Suprapubic skin (tissue), 4 donors: ENCODE data around the gene TEX26. TPM values are rescaled to one million over a fixed set of nuclear protein-coding genes. Genes with fewer than 3 reads are reported as not detected.

Experiments
- DNase-seq, 2 donors: peaks; one replicate each; pipeline ENCODE4 v3.0.0-alpha.2; 2019; ENCODE audit warnings: low spot score in 2 of 2
- H3K27ac ChIP-seq: fragments of 200-600 bp; sonication (generic); one replicate; pipeline ENCODE4 v1.5.1; 2019
- H3K27me3 ChIP-seq: fragments of 200-600 bp; sonication (generic); one replicate; pipeline ENCODE4 v1.5.1; 2019
- H3K36me3 ChIP-seq: fragments of 200-600 bp; sonication (generic); one replicate; pipeline ENCODE4 v1.5.1; 2019
- H3K4me1 ChIP-seq: fragments of 200-600 bp; sonication (generic); one replicate; pipeline ENCODE4 v1.5.1; 2019
- H3K4me3 ChIP-seq: fragments of 200-600 bp; sonication (generic); one replicate; pipeline ENCODE4 v1.5.1; 2019; ENCODE audit warnings: mild to moderate bottlenecking
- H3K9me3 ChIP-seq: fragments of 200-600 bp; sonication (generic); one replicate; pipeline ENCODE4 v1.5.1; 2019
- CTCF ChIP-seq, 2 donors: fragments of 200-600 bp in 1 of 2; fragments of 450-650 bp in 1 of 2; sonication (generic) in 1 of 2; IDR thresholded peaks; one replicate each; pipeline ENCODE4 v1.5.1; 2016 to 2019; ENCODE audit warnings: antibody characterized with exemption in 2 of 2, mild to moderate bottlenecking in 1 of 2, moderate library complexity in 1 of 2
- EP300 ChIP-seq: sonication (generic); formaldehyde crosslinking; IDR thresholded peaks from one replicate; pipeline ENCODE4 v1.6.1; 2017; ENCODE audit warnings: antibody characterized with exemption
- POLR2A ChIP-seq, 2 donors: fragments of 450-650 bp; IDR thresholded peaks; one replicate each; pipeline ENCODE4 v1.6.1; 2017; ENCODE audit warnings: antibody characterized with exemption in 2 of 2, mild to moderate bottlenecking in 2 of 2, moderate library complexity in 2 of 2
- POLR2AphosphoS5 ChIP-seq, 3 donors: sonication (generic); formaldehyde crosslinking; IDR thresholded peaks; one replicate each; pipeline ENCODE4 v1.6.1; 2017; ENCODE audit warnings: antibody characterized with exemption in 3 of 3
- WGBS: methylation state at CpG from one replicate; pipeline ENCODE4 v1.1.5; 2018; 5-methylcytosine and 5-hydroxymethylcytosine counted together
- total RNA-seq, 4 donors: library from RNA; depleted of rRNA; stranded (reverse); fragments of >200 nt; gene quantifications; one replicate each; pipeline ENCODE4 v1.1.0, GENCODE V29; 2016

Gene TEX26
- total RNA-seq, 4 donors from 2014 or later = not detected

DNA sequence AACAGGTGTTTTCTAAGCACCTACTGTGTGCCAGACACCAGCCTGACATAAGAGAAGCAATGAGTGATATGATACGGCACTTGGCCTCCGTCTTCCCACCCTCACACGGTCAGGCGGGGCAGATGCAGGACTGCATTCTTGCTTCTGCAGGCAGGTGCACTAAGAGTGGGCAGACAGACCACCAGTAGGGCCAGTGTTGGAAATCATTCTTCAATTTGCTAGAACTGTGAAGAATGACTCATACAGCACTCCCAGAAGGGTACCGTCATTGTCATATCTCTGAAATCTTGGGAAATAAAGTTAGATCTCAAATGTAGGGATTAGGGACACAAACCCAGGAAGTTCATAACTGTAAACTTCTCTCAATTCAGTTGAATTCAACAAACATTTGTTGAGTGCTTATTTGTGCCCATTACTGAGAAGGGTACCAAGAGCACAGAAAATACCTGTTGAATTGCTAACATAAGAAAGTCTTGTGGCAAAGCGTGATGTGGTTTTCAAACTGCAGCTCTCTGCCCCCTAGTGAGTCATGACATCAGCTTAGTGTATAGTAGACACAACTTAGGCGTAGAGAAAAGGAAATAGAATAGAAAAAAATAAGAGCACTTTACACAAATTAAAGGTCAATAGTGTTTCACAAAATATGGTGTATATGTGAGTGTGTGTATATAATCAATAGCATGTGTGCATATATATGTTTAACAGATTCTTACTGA, 76.1 kb downstream of the TEX26 start:
- TF ChIP-seq POLR2A (IDR thresholded peaks at IDR 0.05) (no peak), EP300 (no peak), POLR2AphosphoS5 (IDR thresholded peaks at IDR 0.05) (no peak), CTCF (IDR thresholded peaks at IDR 0.05) (no peak)
- Histone ChIP-seq H3K9me3 (no peaks in the 10 kb centered on the region), H3K27ac (no peak overlapping the region), H3K4me1 (no peaks in the 10 kb centered on the region), H3K36me3 (no peaks in the 10 kb centered on the region), H3K27me3 (no peaks in the 10 kb centered on the region), H3K4me3 (no peak overlapping the region)
- no peak for DNase-seq
- 93% methylated on average over 7 of the region's 7 CpGs for WGBS

DNA sequence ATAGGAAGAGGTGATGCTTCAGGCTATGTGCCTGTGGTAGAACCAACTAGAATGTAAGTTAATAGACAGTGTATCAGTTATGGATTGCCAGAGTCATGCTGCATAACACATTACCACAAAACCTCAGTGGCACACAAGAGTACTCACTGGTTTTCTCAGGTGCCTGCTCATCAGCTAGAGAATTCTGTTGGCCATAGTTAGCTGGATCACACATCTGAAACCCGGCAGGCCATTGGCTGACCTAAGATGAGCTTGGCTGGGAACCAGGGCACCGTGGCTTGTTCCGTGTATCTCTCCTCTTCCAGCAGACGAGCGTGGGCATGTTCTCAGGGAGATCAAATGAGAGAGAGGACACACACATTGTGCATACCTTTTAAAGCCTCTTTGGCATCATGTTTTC, 76.7 kb downstream of the TEX26 start:
- WGBS = 46% methylated on average over 5 of the region's 5 CpGs
- no peak for TF ChIP-seq EP300
- no peak for TF ChIP-seq POLR2AphosphoS5 (IDR thresholded peaks at IDR 0.05)
- TF ChIP-seq POLR2A (IDR thresholded peaks at IDR 0.05) = no peak
- no peak for TF ChIP-seq CTCF (IDR thresholded peaks at IDR 0.05)
- Histone ChIP-seq H3K4me1 (no peaks in the 10 kb centered on the region), H3K9me3 (no peaks in the 10 kb centered on the region), H3K4me3 (no peak overlapping the region), H3K27me3 (no peaks in the 10 kb centered on the region), H3K27ac (no peak overlapping the region), H3K36me3 (no peaks in the 10 kb centered on the region)
- no peak for DNase-seq

DNA sequence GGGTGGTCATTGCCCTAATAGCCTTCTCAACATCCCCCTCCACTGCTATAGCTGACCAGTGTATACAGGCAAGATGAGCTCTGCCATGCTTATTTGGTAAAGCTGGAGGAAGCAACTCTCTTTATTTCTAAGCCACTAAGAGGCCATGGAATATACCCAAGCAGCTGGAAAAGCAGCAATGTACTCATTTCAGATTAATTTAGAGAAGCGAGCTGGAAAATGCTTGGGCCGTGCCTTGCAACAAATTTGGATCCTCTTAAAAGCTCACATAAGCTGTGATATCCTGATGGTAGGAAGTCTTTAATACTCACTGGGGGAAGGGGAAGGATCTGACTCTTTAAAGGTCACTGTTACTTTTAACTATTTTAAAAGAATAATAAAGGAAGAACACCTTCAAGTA, 77.8 kb downstream of the TEX26 start:
- Histone ChIP-seq H3K27me3 (no peaks in the 10 kb centered on the region), H3K36me3 (no peaks in the 10 kb centered on the region), H3K27ac (no peak overlapping the region), H3K9me3 (no peaks in the 10 kb centered on the region), H3K4me3 (no peak overlapping the region), H3K4me1 (no peaks in the 10 kb centered on the region)
- WGBS = 89% methylated on average over 2 of the region's 2 CpGs
- TF ChIP-seq CTCF (IDR thresholded peaks at IDR 0.05) (no peak), POLR2A (IDR thresholded peaks at IDR 0.05) (no peak), POLR2AphosphoS5 (IDR thresholded peaks at IDR 0.05) (no peak), EP300 (no peak)
- DNase-seq = no peak

DNA sequence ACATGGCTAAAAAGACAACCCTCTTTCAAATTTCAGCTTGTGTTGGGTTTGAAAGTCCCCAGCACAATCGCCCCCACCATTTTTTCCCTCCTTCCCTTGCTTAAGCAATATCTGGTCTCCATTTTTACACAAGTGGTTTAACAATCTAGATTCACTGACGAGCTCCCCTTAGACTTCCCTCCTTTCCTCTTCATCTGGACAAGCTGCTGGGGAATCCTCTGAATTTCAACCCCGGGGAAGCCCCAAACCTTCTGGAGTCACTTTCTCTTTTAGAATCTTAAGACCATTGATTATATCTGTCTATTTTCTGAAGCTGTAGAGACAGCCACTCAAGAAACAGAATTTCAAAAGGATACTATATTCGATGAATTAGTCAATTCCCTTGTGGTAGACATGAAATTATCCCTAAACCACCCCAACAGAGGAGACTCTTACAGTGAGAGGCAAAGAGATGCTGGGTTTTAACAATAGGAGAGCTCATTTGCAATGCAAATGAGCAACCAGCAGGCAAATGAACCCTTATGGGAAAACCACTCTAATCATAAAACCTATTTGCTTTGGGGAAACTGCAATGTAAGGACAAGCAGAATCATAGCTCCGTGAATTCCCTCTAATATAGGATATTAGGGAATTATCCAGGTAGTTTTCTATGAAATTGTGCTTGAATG, 78.9 kb downstream of the TEX26 start:
- Histone ChIP-seq H3K4me1 (no peaks in the 10 kb centered on the region), H3K9me3 (no peaks in the 10 kb centered on the region), H3K36me3 (no peaks in the 10 kb centered on the region), H3K4me3 (no peak overlapping the region), H3K27me3 (no peaks in the 10 kb centered on the region), H3K27ac (no peak overlapping the region)
- no peak for TF ChIP-seq EP300
- TF ChIP-seq POLR2A (IDR thresholded peaks at IDR 0.05) = no peak
- DNase-seq = no peak
- 64% methylated on average over 5 of the region's 5 CpGs for whole genome bisulfite sequencing

DNA sequence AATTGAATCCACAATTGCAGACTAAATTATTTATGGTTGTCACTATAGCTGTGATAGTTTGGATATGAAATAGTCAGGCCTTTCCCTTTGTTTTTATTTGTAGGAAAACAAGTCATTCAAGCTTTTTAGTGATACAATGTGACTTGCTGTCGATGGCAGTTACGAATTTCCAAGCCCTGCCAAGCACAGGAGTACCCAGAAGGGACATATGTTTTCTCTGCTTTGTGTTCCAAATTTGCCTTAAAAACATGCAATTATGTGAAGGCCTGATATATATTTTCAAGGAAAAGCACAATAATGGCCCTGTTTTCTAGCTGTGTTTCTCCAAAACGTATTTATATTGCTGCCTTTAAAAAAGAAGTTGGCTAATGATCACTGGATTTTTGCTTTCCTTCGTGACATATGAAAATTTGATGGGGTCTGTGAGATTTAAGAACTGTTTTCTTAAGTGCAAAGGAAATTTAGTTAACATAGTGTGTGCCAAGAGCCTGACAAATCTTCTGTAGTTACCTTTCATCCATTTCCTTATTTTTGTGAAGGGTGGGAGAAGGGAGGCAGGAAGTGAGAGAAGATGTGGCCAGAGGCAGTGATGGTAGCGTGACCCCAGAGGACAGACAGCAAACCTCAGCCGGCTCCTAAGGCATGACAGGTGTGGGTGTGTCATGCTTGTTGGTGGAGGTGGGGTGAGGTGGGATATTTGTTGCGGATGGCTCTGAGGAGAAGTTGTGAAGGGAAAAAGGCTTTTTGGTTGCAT, 79.6 kb downstream of the TEX26 start:
- 71% methylated on average over 7 of the region's 7 CpGs for WGBS
- TF ChIP-seq CTCF (IDR thresholded peaks at IDR 0.05) (no peak), EP300 (no peak), POLR2A (IDR thresholded peaks at IDR 0.05) (no peak), POLR2AphosphoS5 (IDR thresholded peaks at IDR 0.05) (no peak)
- no peak overlapping the region for H3K27ac ChIP-seq
- H3K27me3 ChIP-seq = no peaks in the 10 kb centered on the region
- H3K9me3 ChIP-seq = no peaks in the 10 kb centered on the region
- no peak overlapping the region for H3K4me3 ChIP-seq
- no peaks in the 10 kb centered on the region for H3K36me3 ChIP-seq
- no peak for DNase-seq
- no peaks in the 10 kb centered on the region for H3K4me1 ChIP-seq
